Adipocyte (in vitro differentiated cells): Measurements from ENCODE around the gene SEC23B.

ENCODE experiments used
- DNase-seq: peaks from one replicate; pipeline ENCODE4 v3.0.0-alpha.2; 2015; ENCODE audit warnings: low read depth
- H3K27me3 ChIP-seq: replicated peaks from 2 replicates; pipeline ENCODE4 v1.7.0; 2013; ENCODE audit warnings: mild to moderate bottlenecking, low read length, moderate library complexity; ENCODE audit not compliant: control insufficient read depth, insufficient read depth
- H3K36me3 ChIP-seq: 2 replicates; pipeline ENCODE4 v1.7.0; 2013; ENCODE audit warnings: low read length, mild to moderate bottlenecking, moderate library complexity; ENCODE audit not compliant: control insufficient read depth, insufficient read depth, severe bottlenecking
- H3K4me1 ChIP-seq: 2 replicates; pipeline ENCODE4 v1.7.0; 2013; ENCODE audit warnings: mild to moderate bottlenecking, low read length, moderate library complexity; ENCODE audit not compliant: control insufficient read depth, insufficient read depth
- H3K4me3 ChIP-seq: 2 replicates; pipeline ENCODE4 v1.7.0; 2013; ENCODE audit warnings: mild to moderate bottlenecking, low read length, moderate library complexity
- H3K9ac ChIP-seq: 2 replicates; pipeline ENCODE4 v1.7.0; 2013; ENCODE audit warnings: mild to moderate bottlenecking, low read length, moderate library complexity
- H3K9me3 ChIP-seq: 2 replicates; pipeline ENCODE4 v1.7.0; 2013; ENCODE audit warnings: mild to moderate bottlenecking, low read length, moderate library complexity; ENCODE audit not compliant: control insufficient read depth

The SEC23B gene

DNA sequence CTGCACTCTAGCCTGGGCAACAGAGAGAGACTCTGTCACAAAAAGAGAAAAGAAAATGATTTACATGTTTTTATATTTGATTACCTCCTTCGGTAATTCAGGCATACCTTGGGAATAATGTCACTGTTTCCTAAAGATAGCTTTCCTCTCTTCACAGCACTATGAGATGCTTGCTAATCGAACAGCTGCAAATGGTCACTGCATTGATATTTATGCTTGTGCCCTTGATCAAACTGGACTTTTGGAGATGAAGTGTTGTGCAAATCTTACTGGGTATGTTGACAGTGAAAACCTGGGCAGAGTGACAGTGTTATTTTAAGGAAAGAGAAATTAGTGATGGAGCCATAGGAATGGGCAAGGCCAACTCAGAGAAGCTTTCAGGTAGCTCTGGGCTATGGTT is 19.6 kb downstream of the SEC23B start:
- H3K4me1 ChIP-seq, result peaks cover 35% of the 10 kb centered on the region
- H3K27me3 ChIP-seq, result no peaks in the 10 kb centered on the region
- peaks cover 69% of the 10 kb centered on the region for H3K36me3 ChIP-seq
- peak overlapping the region; percentile 5 for H3K9ac ChIP-seq
- no peak for DNase-seq
- H3K9me3 ChIP-seq, result no peaks in the 10 kb centered on the region
- no peak overlapping the region for H3K4me3 ChIP-seq

- H3K4me3 ChIP-seq, result no peak overlapping the region
- H3K27me3 ChIP-seq, result no peaks in the 10 kb centered on the region
- no peaks in the 10 kb centered on the region for H3K9me3 ChIP-seq
- H3K9ac ChIP-seq, result peak overlapping the region; percentile 5
- no peak for DNase-seq
- H3K36me3 ChIP-seq, result peaks cover 74% of the 10 kb centered on the region
- peaks cover 35% of the 10 kb centered on the region for H3K4me1 ChIP-seq
These were observed 20.1 kb downstream of the SEC23B start for GRCh38 chr20:18527836-18528235.

DNA sequence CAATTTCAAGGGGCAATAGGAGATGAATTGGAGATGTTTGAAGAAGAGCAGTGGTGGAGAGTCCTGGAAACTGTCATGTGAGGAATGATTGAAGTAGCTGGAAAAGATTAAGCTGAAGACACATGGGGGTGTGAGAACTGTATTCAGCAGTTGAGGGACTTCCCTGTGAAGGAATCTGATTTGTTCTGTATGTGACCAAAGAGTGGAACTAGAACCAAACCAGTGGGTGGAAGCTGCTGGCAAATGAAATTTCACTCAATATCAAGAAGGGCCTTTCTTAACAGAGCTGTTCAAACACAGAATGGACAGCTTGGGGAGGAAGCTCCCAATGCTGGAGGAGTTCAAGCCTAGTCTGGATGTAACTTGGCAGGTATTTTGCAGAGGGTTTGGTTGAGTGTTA is 21.3 kb downstream of the SEC23B start:
- H3K9ac ChIP-seq, result no peak overlapping the region
- no peaks in the 10 kb centered on the region for H3K9me3 ChIP-seq
- H3K36me3 ChIP-seq, result peaks cover 86% of the 10 kb centered on the region
- DNase-seq, result no peak
- peaks cover 32% of the 10 kb centered on the region for H3K4me1 ChIP-seq
- H3K27me3 ChIP-seq, result no peaks in the 10 kb centered on the region
- H3K4me3 ChIP-seq, result no peak overlapping the region

DNA sequence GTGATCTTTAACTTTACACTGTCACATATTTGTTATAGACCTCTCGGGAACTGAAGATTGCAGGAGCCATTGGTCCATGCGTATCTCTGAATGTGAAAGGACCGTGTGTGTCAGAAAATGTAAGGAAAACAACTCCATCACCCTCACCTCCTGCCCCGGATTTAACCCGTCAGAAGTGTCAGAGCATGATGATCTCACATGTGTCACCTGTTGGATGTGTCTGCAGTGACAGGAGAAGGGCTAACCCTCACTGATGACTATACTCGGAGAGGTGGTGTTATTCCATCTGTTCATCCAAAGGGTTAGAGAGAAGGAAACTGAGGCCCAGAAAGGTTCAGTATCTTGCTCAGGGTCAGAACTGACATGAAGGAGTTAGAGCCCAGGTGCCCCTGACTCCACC is 24.9 kb downstream of the SEC23B start:
- no peak overlapping the region for H3K9ac ChIP-seq
- no peak for DNase-seq

DNA sequence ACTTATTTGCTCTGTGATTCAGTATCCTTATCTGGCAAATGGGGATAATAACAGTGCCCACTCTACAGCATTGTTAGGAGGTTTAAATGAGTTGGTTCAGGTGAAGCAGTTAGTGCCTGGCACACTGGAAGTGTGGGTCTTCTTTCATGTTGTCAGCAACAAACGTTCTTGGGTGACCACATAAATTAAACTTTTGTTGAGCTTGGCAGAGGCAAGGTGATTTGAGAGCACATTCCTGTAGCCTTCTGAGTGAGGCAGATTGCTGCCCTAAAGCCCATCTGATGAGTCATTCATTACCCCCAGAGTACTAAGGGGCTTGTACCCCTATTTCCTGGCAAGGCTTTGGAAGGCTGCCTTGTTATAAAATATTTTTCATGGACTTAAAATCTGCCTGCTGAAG is 25.8 kb downstream of the SEC23B start:
- no peaks in the 10 kb centered on the region for H3K27me3 ChIP-seq
- H3K4me1 ChIP-seq, result no peaks in the 10 kb centered on the region
- H3K4me3 ChIP-seq, result no peak overlapping the region
- no peak for DNase-seq
- peaks cover 77% of the 10 kb centered on the region for H3K36me3 ChIP-seq
- no peak overlapping the region for H3K9ac ChIP-seq
- H3K9me3 ChIP-seq, result no peaks in the 10 kb centered on the region

More for the DNA sequence above, 24.9 kb downstream of the SEC23B start:
- no peak overlapping the region for H3K4me3 ChIP-seq
- no peaks in the 10 kb centered on the region for H3K9me3 ChIP-seq
- no peaks in the 10 kb centered on the region for H3K27me3 ChIP-seq
- H3K36me3 ChIP-seq, result peaks cover 81% of the 10 kb centered on the region
- peaks cover 7% of the 10 kb centered on the region for H3K4me1 ChIP-seq

DNA sequence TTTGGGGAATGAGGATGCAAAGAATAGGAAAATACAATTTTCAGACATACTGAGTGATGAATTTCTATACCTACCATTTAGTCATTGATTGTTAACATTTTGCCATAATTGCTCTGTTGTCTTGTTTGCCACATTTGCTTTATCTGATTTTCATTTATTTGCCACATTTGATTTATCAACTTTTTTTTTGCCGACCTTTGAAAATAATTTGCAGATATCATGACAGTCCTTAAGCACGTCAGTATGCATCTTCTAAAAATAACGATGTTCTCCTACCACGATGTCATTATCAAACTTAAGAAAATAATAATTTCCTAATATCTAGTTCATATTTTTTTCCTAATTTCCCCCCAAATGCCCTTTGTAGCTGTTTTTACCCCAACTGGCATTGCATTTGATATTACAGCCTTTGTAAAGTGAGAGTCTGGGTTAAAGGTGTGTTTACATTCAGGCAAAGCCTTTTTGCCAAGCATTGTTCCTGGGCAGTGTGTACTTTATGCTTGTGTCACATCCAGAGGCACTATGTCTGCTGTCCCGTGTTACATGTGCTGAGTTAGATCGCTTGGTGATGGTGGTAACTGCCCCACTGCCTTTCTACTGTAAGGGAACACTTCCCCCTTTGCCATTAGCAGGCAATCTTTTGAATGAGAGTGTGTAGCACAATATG is 26.4 kb downstream of the SEC23B start:
- Histone ChIP-seq H3K9me3 (no peaks in the 10 kb centered on the region), H3K36me3 (peaks cover 74% of the 10 kb centered on the region), H3K4me1 (no peaks in the 10 kb centered on the region), H3K27me3 (no peaks in the 10 kb centered on the region), H3K4me3 (no peak overlapping the region), H3K9ac (no peak overlapping the region)
- DNase-seq, result no peak

DNA sequence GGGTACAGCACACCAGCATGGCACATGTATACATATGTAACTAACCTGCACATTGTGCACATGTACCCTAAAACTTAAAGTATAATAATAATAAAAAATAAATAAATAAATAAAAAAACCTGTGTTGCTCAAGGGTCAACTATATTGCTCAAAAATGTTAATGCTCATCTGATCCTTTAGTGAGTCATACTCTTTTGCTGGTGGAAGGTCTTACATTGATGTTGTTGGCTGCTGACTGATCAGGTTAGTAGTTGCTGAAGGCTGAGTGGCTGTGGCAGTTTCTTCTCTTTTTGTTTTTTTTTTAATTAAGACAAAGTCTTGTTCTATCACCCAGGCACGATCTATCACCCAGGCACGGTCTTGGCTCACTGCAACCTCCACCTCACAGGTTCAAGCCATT is 29.9 kb downstream of the SEC23B start:
- no peak overlapping the region for H3K4me3 ChIP-seq
- no peak overlapping the region for H3K9ac ChIP-seq
- H3K36me3 ChIP-seq, result peaks cover 70% of the 10 kb centered on the region
- DNase-seq, result no peak
- no peaks in the 10 kb centered on the region for H3K27me3 ChIP-seq
- H3K4me1 ChIP-seq, result peaks cover 10% of the 10 kb centered on the region
- H3K9me3 ChIP-seq, result no peaks in the 10 kb centered on the region

DNA sequence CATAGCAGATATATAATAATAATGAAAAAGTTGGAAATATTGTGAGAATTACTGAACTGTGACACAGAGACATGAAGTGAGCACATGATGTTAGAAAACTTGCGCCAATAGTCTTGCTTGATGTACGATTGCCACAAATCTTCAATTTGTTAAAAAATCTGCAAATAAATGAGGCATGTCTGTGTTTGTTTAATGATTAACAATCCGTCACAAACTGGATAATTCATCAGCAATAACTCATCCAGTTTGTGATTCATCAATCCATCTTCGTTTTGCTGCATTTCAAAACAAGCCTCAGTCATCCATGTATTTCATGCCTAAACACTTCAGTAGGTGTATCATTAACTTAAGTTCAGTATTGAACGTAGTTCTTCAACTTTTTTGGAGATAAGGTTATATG is 34.0 kb downstream of the SEC23B start:
- DNase-seq, result no peak
- H3K36me3 ChIP-seq, result peaks cover 76% of the 10 kb centered on the region
- peaks cover 10% of the 10 kb centered on the region for H3K4me1 ChIP-seq
- H3K27me3 ChIP-seq, result no peaks in the 10 kb centered on the region
- no peaks in the 10 kb centered on the region for H3K9me3 ChIP-seq
- H3K9ac ChIP-seq, result no peak overlapping the region
- no peak overlapping the region for H3K4me3 ChIP-seq

- Histone ChIP-seq H3K9ac (no peak overlapping the region), H3K4me1 (peaks cover 10% of the 10 kb centered on the region), H3K36me3 (peaks cover 81% of the 10 kb centered on the region), H3K9me3 (no peaks in the 10 kb centered on the region), H3K27me3 (no peaks in the 10 kb centered on the region), H3K4me3 (no peak overlapping the region)
- DNase-seq, result no peak
These were observed 35.5 kb downstream of the SEC23B start for GRCh38 chr20:18543216-18543615.

DNA sequence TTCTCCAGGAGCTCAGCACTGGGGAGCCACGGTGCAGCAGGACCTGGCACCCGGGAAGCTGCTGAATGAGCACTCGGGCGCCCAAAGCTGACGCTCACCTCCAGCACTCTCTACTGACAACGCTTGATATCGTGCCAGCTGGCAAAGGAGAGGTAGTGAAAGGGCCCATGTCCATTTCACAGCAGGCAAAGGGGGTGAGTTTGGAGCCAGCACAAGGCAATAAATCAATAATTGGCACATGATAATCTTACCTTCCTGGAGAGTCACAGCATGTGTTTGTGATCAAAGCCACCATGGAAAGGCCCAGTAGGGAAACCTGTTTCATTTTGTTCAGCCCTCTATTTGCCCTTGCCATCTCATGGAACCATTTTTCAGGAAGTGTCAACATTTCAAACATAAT is 36.2 kb downstream of the SEC23B start:
- H3K4me1 ChIP-seq, result peaks cover 10% of the 10 kb centered on the region
- H3K9me3 ChIP-seq, result no peaks in the 10 kb centered on the region
- H3K4me3 ChIP-seq, result no peak overlapping the region
- peaks cover 84% of the 10 kb centered on the region for H3K36me3 ChIP-seq
- no peaks in the 10 kb centered on the region for H3K27me3 ChIP-seq
- DNase-seq, result no peak
- no peak overlapping the region for H3K9ac ChIP-seq

- H3K36me3 ChIP-seq, result peaks cover 87% of the 10 kb centered on the region
- H3K9me3 ChIP-seq, result no peaks in the 10 kb centered on the region
- no peak overlapping the region for H3K4me3 ChIP-seq
- peaks cover 10% of the 10 kb centered on the region for H3K4me1 ChIP-seq
- no peak overlapping the region for H3K9ac ChIP-seq
- DNase-seq, result no peak
- H3K27me3 ChIP-seq, result no peaks in the 10 kb centered on the region
These were observed 37.8 kb downstream of the SEC23B start for GRCh38 chr20:18545566-18545965.

- Histone ChIP-seq H3K36me3 (peaks cover 85% of the 10 kb centered on the region), H3K9me3 (no peaks in the 10 kb centered on the region), H3K4me1 (no peaks in the 10 kb centered on the region), H3K4me3 (no peak overlapping the region), H3K9ac (no peak overlapping the region), H3K27me3 (no peaks in the 10 kb centered on the region)
- DNase-seq, result no peak
These were observed 40.7 kb downstream of the SEC23B start for GRCh38 chr20:18548465-18548864.
